GM12865 (cell line): ENCODE measurements around the gene METTL26.

Experiments used
- DNase-seq: peaks from one replicate; pipeline ENCODE4 v3.0.0; 2010; ENCODE audit warnings: low read depth
- H3K4me3 ChIP-seq: 2 replicates; pipeline ENCODE4 v1.5.1; 2011; ENCODE audit warnings: mild to moderate bottlenecking, low read depth, low read length, control low read depth
- TF ChIP-seq, protein P1 (sequence below): IDR thresholded peaks from 2 replicates; pipeline ENCODE4 v1.5.1; 2011; ENCODE audit warnings: low read length, control low read depth, low read depth, inconsistent platforms; ENCODE audit not compliant: insufficient read depth; ENCODE audit errors: missing control alignments

The METTL26 gene

DNA sequence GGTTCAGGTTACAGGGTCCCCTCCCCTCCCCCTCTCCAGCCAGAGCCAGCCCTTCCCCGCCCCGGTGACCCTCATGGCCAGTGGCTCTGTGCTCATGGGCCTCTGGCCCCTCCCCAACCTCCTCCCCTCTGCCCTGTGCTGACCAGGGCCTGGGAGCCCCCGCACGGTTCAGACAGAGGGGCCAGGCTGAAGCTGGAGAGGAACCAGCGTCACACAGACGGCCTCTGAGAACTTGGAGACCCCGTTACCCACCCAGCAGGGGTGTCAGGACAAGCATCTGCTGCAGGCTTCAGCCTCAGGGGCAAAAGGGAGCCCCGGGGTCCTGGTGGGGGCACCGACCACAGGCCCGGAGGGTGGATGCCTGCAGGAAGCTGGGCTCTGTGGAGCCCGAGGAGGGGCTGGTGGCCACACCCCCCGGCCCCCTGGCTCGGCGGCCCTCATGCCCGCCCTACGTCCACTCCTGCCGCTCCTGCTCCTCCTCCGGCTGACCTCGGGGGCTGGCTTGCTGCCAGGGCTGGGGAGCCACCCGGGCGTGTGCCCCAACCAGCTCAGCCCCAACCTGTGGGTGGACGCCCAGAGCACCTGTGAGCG is 5.2 kb downstream of the METTL26 start, which contains the start of gene WFIKKN1:
WFIKKN1 (plus strand) TSS at position 171 of the 591 bp plus-strand sequence; CDS start at position 440, 269 bp downstream.
- no peak within 1 kb of the TSS for H3K4me3 ChIP-seq
- no peak for DNase-seq
- TF ChIP-seq, protein P1, sequence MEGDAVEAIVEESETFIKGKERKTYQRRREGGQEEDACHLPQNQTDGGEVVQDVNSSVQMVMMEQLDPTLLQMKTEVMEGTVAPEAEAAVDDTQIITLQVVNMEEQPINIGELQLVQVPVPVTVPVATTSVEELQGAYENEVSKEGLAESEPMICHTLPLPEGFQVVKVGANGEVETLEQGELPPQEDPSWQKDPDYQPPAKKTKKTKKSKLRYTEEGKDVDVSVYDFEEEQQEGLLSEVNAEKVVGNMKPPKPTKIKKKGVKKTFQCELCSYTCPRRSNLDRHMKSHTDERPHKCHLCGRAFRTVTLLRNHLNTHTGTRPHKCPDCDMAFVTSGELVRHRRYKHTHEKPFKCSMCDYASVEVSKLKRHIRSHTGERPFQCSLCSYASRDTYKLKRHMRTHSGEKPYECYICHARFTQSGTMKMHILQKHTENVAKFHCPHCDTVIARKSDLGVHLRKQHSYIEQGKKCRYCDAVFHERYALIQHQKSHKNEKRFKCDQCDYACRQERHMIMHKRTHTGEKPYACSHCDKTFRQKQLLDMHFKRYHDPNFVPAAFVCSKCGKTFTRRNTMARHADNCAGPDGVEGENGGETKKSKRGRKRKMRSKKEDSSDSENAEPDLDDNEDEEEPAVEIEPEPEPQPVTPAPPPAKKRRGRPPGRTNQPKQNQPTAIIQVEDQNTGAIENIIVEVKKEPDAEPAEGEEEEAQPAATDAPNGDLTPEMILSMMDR, result no peak

DNA sequence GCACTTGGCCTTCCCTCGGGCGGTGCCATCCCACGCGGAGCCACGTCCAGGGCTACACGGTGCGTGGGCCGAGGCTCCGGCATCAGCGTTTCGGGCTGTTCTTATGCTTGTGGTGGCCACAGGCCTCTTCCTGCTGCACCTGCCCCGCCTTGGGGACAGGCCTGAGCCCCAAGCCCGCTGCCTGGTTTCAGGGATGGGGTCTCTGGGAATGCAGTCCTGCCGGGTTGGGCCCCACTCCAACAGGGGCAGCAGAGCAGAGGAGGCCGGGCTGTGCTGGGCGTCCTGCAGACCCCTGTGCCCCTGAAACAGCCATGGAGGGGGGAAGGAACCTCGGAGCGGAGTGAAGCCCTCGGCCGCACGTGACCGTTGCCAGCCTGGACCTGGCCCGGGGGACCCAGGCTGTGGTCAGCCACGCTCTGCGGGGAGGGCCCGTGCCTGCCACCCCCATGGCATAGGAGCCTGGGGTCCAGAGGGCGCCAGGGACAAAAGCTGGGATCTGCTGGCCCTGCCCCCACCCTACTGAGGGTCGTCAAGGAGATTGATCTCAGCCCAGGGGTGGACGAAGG is 5.8 kb downstream of the METTL26 start:
- TF ChIP-seq, protein P1, result no peak
- no peak for DNase-seq
- no peak overlapping the region for H3K4me3 ChIP-seq

DNA sequence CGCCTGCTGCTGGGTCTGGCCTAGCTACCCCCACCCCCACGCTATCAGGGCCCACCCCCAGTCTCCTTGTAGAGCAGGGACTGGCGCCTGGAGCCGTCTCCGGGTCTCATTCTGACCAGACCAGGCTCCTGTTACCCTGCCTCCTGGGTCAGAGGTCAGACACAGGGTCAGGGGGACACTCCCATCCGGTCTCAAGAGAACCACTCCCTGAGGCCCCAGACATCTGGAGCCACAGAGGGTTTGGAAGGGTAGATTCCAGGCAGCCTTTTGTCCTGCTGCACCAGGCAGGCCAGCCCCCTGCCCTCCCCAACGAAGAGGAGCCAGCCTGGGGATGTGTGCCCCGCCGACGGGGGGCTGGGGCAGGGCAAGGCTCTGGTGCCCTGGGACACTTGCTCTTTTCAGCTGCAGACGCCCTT is 6.3 kb downstream of the METTL26 start:
- no peak for DNase-seq
- TF ChIP-seq, protein P1, result no peak
- H3K4me3 ChIP-seq, result no peak overlapping the region

DNA sequence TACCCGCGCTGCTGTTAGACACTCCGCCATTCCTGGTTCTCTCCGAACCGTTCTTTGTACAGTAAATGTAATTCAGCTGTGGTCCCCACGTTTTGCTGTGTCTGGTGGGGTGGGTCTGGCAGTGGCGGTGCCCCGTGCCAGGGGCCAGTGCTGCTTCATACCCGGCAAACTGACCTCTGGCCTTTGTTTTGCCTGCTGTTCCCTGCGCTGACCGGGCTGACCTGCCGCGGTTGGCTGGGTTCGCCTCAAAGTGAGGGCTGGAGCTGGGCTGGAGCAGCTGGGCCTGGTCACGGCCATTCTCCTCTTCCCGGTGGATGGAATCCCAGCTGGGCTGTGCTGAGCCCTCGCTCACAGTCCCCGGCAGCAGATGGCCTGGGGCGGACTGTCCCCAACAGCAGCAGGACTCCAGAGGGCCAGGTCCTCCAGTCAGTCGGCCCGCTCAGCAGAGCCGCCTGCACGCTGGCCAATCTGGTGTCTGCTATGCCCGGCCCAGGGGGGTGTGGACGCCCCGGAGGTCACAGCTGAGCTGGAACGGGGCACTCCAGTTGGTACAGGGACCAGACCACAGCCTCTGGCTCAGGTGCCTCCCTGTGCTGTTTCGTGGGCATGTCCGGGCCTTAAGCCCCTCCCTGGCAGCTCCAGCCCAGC is 6.8 kb downstream of the METTL26 start:
- TF ChIP-seq, protein P1, result no peak
- H3K4me3 ChIP-seq, result no peak overlapping the region
- DNase-seq, result no peak

DNA sequence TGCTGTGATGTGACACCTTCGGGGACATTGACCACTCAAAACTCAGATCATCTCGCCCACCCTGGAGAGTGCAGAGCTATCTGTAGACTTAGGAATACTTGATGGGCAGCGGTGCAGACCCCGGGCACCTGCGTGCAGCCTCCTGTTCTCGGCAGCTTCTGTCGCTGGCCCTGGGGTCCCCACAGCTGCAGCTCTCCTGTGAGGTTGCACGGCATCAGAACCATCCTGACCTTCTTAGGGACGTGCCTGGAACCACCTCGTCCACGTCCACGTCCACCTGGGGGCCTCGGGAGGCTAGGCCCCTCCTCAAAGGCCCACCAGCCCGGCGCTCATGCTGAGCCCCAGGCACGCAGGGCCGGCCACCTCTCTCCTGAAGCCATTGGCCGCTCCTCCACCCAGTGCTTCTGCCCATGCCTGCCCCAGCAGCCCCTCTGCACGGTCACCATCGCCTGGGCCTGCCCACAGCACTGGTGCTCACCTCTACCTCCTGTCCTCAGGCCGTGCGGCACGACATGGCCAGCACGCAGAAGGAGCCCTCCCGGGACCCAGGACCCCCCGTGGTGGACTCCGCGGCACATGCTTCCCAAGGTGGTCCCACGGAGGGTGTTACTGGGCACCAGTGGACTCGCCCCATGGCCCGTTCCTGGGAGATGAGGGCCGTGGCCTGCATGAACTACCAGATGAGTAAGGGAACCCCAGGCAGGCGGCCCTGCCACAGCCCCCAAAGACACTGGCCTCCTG is 7.6 kb downstream of the METTL26 start:
- H3K4me3 ChIP-seq, result no peak overlapping the region
- TF ChIP-seq, protein P1, result no peak
- no peak for DNase-seq

DNA sequence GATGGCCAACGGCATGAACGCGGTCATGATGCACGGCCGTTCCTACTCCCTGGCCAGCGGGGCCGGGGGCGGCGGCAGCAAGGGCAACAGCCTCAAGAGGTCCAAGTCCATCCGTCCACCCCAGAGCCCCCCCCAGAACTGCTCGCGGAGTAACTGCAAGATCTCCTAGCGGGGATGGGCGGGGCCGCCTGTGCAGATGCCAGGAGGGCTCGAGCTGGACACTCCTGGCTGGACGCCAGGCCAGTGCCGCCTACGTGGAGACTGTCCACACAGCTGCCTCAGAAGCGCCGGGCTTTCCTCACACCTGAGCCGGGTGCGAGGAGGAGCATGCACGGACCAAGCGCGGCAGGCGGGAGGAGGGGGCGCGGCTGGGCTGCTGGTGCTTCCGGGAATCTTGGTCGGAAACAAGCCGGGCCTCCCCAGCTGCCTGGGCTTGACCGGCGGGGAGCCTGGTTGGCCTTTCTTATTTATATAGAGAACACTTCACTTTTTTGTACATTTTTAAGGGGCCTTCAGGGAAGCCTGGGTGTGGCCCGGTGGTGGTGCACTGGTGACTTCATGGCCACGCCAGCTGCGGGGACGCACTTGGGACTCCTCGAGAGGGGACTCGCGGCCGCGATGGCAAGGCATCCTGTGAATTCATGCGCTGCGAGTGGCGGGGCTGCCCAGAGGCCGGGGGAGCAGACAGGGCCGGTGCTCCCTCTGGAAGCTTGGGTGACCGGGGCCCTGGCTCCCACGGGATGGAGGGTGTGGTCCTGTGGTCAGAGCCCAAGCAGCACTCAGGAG is 8.5 kb downstream of the METTL26 start:
- DNase-seq, result no peak
- TF ChIP-seq, protein P1, result no peak
- no peak overlapping the region for H3K4me3 ChIP-seq
